ENCODE measurements around the gene HOXB8.

Gene HOXB8

DNA sequence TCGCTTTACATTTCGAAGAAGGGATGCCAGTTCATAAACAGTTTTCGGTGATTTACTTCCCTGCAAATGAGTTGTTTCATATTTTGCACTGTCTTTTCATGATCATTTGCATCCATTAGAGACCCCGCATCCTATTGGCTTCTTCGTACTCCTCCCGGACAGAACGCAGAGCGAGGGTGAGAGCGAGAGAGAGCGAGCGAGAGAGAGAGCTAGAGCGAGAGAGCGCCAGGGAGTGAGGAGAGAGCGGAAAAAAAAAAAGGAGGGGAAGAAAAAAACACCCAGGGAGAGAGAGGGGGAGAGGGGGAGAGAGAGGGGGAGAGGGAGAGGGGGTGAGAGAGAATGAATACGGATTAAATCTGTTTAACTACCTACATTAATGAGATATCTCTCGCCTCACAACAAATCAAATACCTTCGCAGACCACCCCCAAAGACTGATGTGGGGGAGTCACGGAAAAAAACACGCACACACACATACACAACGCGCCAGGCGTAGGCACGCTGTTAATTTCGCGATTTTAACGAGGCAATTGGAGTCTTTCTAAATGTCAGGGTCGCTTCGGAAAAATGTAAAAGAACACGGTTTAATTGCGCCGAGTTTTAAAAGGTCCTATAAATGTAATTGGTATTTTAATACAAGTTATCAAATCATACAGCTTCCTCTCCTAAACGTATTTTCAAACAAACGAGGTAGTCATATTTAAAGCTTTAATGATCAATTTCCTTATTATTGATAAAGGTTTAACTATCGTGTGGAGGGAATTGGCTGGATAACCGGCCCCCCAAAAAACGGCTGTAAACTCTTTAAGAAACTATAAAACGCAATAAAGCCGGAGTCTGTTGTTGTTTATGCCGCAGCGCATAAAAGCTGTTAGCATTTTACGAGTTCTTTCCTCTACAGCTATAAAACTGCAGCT, at the start of gene HOXB8:
Gene HOXB8 (minus strand): TSS at position 246 of the 916 bp plus-strand sequence. CDS start 588 bp downstream, outside the sequence.
- no peak for DNase-seq (ENCODE audit: low read depth in 2 of 2)

DNA sequence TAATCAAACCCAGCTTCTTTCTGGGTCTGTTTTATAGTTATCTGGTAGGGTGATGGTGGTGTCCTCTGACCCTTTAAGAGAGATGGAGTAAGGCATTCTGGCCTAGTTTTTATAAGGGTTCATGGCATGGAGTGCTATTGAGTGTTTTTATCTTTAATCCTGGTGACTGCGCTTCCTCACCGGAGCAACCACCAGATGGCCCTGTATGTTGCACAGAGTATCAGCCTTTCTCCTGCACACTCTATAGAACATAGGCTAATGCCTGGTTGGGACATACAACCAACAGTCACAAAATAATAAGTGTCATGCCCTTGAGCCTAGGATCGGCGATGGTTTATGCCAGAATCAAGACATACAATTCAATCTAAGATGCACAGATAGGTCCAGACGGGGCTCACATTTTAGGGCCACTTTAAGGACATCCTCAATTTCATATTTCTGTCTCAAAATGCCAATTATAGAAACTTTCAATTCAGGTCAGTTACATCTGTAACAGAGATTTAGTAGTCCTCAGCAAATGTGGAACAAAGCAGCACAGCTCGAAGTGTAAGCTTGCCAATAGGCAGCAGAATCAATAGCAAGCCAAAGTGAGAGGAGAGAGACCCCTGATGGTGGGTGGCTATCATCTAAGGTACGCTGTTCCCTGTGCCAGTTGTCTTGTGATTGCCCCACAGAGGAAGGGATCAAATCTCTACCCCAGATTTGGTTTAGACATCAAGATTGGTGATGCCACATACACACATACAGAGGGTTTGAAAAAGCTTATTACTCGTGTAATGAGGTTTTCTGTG, 48.2 kb upstream of the HOXB8 start:
- DNase-seq (ENCODE audit: low read depth in 2 of 2), result no peak

DNA sequence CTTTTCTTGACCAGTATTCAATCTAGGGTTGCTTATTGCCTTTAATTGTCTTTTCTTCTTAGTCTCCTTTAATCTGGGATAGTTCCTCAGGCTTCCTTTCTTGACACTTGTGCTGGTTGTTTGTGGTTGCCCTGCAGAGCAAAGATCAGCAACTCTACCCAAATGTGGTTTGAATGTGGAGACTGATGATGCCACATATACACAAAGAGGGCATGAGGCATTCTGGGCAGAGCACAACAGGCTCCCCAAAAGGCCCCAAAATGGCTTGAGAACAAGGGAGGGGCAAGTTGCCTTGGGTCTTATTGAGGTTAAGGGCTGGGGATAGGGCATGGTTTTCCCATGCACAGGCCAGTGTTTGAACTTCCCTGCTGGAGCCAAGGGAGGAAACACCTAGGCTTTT, 40.8 kb upstream of the HOXB8 start:
- no peak for DNase-seq (ENCODE audit: low read depth in 2 of 2)

DNA sequence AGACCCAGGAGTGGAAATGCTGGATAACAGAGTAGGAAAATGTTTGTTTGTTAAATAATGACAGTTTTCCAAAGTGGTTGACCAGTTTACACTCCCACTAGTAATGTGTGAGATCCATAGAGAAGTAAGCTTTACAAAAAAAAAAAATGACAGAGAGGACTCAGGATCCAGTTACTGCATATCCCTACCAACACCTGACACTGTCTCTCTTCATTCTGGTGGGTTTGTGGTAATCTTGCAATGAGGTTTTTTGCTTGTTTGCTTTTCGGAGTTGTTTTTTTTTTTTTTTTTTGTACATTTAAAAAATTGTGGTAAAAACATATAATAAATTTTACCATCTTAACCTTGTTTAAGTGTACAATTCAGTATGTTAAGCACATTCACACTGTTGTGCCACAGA, 34.6 kb upstream of the HOXB8 start:
- DNase-seq (ENCODE audit: low read depth in 2 of 2), result no peak

DNA sequence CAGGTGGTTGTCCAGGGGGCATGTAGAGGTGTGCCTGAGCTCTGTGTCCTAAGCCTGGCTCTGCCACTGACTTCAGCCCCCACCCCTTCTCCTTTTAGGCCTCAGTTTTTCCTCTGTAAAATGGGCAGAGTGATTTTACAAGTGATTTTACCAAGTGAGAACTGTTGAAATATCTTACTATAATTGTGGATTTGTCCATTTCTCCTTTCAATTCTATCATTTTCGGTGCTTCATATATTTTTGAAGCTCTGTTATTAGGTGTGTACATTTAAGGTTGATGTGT, 32.8 kb upstream of the HOXB8 start:
- DNase-seq (ENCODE audit: low read depth in 2 of 2), result no peak

DNA sequence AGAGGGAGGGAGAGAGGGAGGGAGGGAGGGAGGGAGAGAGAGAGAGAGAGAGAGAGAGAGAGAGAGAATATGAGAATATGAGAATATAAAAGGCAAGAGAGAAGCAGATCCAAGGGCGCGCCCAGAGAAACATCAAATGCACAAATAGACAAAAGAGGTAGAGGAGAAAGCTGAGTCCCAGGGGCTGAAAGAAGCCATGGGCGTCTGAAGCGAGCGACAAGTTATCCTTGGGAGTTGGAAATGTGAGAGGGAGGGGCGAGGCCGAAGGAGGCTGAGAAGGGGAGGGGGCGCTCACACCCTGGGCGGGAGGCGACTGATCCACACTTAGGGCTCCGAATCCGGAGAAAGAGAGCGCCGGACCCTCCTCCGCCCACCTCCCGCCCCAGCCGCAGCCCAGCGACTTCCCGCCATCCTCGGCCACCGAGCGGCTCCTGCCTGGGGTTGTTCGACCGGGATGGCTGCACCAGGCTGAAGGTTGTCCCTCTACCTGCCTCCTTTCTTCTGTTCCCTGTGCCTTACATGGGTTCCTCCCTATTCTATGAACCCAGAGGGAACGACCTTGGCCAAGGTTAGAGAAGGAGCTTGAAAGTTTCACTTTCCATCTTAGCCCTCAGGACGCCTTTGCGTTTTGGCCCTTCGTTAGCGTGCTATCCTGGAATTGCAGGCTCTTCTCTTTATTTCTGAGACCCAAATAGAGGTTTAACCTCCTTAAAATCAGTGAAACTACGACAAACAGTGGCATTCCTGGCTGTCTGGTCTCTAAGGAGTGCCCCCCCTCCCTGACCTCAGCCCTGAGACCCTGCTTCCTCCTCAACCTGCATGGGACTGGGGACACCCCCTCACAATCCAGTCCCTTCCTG, 32.2 kb upstream of the HOXB8 start:
- DNase-seq (ENCODE audit: low read depth in 2 of 2), result no peak

DNA sequence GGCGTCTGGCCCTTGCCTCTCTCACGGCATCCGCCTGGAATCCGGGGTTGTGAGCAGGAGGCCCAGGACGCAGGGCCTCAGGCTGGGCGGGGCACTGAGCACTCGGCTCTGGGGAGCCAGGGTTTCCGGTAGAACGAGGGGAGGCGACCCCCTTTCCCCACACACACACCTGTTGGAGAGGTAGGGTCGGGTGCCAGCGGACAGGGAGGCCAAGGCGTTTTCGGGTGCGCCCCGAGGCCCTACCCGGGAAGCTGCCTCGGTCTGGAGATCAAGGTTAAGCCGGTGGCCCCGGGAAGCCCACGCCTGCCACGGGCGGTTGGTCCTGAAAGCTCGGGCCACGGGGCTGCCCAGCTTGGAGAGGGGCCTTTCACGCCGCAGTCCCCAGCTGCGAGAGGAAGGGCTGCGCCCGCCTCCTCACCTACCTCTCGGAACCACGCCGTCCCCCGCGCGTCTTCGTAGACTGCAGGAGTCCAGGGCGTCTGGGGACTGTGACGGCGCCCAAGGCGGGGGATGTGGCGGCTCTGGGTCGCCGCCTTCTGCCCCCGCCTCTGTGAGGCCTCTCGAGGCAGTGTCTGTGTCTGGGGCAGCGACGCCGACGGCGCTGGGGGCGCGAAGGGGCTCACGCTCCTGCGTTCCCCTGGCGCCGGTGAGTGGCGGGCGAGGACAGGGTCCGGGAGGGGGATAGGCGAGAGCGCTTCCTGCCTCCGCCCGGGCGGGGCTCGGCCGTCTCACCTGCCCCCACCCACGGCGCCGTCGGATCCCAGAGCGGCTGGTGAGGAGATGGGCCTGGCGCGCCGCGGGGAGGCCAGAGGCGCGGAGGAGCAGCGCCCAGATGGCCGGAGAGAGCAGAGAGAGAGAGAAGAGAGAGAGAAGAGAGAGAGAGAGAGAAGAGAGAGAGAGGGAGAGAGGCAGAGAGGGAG, 31.4 kb upstream of the HOXB8 start:
- no peak for DNase-seq (ENCODE audit: low read depth in 2 of 2)

DNA sequence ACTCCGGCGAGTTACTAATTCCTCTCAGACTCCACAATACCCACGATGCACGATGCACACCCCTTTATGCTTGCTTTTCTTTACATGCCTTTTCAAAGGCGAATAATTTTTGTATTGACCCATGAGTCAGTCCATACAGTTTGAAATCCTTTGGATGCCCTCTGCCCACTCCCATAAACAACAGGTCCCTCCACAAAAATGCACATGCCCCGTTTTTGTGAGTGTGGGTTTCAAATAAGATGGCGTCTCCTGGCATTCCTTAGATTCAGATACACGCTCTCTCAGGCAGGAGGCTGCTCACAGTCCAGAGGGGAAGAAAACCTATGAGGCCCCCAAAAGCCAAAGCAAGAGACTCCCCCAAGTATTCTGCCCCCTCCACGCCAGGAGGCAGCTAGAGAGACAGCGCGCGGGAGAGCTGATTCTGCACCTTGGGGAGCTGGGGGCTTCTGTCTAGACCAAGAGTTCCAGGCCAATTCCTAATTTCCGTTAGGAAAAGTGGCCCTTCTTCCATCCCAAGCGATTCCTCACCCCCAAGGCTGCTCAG, 30.6 kb upstream of the HOXB8 start:
- no peak for DNase-seq (ENCODE audit: low read depth in 2 of 2)

DNA sequence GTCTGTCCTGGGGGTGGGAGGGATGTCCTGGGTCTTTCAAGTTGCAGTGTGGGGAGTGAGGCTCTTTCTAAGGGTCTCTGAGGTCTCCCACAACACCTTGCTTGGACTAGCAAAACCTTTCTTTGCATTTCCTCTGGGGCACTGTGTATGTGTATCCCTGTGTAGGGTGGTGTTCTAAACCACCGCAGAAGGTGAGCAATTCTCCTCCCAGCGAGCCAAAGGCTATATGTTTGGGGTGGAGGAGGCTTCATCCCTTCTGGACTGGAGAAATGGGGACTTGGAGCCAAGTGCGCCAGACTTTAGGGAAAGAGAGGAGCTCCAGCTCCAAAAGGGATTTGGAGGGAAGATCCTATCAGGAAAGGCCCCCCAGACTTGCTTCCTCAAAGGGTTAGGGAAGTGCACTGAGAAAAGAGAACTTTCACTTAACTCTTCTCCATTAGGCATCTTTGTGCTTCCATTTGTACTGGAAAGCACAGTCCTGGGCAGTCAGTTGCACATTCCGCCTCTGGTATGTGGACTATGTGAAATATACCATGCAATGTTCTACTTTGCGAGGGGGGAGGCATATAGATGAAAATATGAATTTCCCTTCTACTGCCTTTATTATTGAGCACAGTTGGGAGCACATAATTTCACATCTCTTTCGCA, 29.9 kb upstream of the HOXB8 start:
- no peak for DNase-seq (ENCODE audit: low read depth in 2 of 2)

DNA sequence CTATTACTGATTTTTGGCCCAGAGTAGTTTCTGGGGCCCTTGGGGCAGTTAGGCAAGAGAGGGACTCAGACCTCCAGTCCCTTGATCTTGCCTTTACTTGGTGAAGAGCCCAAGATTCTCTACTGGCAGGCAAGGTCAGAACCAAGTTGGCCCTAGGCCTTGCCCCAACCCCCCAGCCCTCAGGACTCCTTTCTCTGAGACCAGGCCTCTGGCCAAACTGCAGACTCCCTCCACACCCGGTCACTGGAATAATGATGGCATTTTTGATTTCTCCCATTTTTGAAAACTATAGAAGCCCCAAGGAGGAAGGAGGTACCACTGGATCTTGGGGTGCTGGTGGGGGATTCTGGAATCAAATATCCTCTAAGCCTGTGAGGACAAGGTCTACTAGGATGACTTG, 29.1 kb upstream of the HOXB8 start:
- DNase-seq (ENCODE audit: low read depth in 2 of 2), result no peak

DNA sequence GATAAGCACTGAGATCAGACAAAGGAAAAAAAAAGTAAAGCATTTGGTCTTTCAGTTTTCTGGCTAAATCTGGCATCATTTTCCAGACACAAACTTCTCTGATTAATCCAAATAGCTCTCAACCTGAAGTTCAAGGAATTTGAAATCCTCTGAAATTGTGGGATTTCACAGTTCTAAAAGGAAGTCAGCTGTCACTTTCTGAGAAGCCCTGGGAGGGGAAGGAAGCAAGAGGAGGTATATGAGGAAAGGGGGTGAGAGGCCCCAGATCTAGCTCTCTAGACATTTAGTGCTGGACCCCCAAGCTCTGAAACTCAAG, 28.6 kb upstream of the HOXB8 start:
- DNase-seq (ENCODE audit: low read depth in 2 of 2), result no peak

DNA sequence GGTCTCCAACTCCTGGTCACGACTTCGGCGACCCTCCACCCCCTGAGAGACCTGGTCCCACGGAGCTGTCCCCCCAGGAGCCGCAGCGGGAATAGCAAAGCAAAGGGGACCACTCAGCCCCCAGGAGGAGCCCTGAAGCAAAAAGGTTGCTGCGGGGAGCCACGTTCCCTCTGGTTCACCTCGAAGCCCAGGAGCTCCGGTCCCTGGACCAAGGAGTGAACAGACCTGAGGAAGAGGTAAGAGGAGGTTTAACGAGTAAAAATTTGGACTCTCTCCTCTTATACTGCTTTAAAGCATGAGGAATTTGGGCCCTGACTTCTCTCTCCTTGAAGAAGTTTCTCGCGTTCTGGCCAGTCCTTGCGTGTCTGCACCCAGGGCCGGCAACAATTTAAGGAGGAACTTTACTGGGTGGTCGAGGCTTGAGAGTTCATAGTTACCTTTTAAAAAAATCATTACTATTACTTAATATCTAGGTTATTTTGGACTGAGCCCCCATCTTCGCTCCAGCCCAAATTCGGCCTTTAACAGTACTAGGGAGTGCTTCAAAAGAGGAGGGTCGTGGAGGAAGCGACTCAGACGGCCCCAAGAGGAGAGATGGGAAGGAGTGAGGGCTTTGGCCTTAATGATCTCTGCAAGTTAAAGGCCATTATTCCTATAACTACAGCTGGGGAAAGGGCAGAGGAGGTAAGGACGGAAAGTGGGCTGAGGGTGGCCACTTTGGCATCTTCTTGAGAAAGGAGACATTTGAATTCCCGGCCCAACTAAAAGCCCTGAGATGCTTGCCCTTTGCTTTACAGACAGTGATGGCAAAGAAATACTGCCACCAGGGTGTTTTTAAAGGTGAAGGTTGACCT, 28.0 kb upstream of the HOXB8 start:
- DNase-seq (ENCODE audit: low read depth in 2 of 2), result no peak

DNA sequence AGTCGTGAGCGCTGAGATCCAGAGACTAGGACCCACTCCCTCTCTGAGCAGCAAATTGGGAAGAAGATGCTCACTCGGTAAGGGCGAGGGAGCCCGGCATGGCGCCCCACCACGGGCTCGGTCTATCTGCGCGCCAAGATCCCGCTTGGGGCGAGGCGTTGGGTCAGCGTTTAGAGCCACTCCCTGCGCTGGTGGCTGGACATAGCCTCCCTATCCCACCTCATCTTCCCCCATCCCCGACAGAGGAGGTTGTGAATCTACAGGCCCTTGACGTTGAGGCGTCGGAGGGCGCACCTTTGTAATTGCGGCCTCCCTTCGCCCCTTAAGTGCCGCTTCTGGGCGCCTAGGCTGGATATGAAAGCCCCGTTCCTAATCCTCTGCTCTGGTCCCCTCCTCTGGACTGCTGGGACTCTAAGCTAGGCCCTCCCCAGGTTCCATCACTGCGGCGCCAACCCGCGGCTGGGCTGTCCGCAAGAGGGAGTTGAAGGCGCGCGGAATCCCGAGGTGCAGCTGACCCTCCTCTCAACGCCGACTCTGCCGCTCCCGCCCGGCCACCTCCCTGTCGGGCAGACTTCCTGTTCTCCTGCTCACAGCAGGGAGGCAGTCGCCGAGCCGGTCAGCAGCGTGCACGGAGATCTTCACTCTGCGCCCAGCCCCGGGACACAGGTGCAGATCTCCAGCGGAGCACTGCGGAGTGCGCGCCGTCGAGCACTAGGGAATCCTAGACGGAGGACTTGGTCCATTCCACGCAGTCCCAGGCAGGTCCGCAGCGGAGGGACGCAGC, 27.2 kb upstream of the HOXB8 start:
- DNase-seq (ENCODE audit: low read depth in 2 of 2), result no peak

DNA sequence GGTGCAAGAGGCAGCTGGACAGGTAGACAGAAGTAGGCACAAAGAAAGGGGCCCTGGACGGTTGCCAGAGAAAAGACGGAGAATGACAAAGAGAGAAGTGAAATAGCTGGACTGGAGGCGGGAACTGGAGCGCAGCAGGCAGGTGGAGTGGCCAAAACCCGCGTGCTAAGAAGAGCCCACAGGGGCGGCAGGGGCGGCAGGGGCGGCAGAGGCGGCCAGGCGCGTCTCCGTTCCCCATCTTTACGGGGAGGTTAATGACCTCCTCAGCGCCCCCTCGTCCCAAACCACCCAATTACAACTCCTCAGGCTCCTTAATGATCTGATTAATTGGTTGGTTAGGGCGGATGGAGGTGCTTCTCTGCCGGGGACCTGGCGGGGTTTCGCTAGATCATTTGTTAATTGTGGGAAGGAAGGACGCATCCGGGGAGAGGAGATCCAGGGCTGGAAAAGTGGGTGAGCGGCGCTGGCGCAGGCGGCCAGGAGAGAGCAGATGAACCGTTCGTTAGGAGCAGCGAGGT, 26.5 kb upstream of the HOXB8 start:
- no peak for DNase-seq (ENCODE audit: low read depth in 2 of 2)

DNA sequence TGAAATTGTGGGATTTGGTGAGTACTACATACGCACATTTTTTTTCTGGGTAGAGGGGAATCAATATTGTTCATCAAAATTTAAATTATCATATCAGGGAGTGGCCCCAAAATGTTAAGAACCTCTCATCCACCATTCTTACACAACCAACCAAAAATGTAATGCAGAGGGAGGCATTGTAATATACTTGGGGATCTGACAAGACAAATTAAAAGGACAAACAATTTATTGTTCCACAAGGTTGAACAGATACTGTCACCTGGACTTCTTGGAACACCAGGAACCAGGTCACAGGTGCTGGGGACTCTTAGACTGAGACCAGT, 25.7 kb upstream of the HOXB8 start:
- DNase-seq (ENCODE audit: low read depth in 2 of 2), result no peak

DNA sequence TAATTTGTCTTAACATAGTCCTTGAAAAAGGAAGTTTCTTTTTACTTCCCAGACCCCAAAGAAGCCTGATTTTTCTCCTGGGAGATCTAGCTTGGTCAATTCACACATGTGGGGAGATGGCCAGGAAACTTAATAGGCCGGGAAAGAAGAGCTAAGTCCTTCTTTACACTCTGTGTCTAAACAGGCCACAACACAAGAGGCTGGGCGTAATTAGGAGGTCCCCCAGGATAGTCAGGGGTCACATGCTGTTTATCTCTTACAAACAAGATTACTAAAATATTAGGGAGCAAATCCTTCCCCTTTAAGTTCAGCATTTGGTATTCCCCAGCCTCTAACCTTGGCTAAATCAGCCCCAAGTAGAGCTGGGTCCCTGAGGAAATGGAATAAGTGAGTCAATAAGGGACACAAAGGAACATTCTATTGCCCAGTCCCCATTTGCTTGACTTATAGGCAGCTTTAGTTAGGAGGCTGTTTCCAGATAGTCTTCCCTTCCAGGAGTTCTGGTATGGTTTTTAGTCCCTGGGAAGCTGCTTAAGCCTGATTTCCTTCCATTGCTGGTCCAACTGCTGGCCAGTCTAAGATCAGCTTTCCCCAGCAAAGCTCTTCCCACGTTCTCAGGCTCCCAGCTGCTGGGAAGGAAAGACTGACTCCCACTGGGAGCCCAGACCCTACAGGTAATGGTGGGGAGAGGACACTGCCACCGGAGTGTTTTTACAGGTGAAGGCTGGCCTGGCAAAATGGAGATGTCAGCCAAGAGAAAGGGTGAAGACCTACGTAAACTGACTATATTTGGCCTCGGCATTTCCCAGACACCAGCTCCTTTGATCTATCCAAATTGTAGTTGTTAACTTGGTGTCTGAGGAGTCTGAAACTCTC, 25.1 kb upstream of the HOXB8 start:
- no peak for DNase-seq (ENCODE audit: low read depth in 2 of 2)

DNA sequence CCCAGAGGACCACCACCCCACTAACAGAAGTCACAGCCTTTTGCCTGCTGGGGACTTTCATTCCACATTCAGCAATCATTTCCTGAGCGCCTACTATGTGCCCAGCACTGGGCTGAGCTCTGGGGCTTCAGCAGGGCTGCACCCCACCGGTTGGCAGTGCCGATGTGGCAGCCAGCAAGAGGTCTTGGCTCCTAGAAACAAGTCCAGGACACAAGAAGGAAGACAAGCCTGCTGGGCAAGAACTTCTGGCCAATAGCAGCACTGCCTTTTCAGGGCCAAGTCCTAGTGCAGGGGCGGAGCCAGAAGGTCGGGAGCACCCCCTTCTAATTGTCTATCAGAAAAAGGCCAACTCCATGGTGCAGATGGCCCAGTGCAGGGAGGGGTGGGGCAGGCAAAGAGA, 24.0 kb upstream of the HOXB8 start:
- no peak for DNase-seq (ENCODE audit: low read depth in 2 of 2)
